Activated CD8-positive, alpha-beta T cell treated with anti-CD3 and anti-CD28 coated beads for 36 hours (primary cell): Measurements from ENCODE around the gene THOP1. TPM values are rescaled to one million over a fixed set of nuclear protein-coding genes. Genes with fewer than 3 reads are reported as not detected.

Source experiments
- ATAC-seq: fragments of 200-7000 bp; cut with Tn5 transposase; one replicate; pipeline ENCODE4 v1.10.0; 2021; ENCODE audit warnings: mild to moderate bottlenecking, moderate library complexity
- CTCF ChIA-PET: fragments of 350-600 bp; sonication (Branson Sonifier 250); formaldehyde crosslinking; loops from one replicate; lab custom pipeline; 2021; ENCODE audit warnings: antibody characterized with exemption; lab: Charles Lee
- POLR2A ChIA-PET: fragments of 350-600 bp; sonication (Branson Sonifier 250); formaldehyde crosslinking; loops from one replicate; lab custom pipeline; 2021; ENCODE audit warnings: antibody characterized with exemption; lab: Charles Lee
- DNase-seq: peaks from one replicate; pipeline ENCODE4 v3.0.0-alpha.2; 2020
- H3K27ac Mint-ChIP-seq: one replicate; pipeline ENCODE4 v1.8.0; 2021; ENCODE audit warnings: mild to moderate bottlenecking, mixed read lengths
- H3K27me3 Mint-ChIP-seq: one replicate; pipeline ENCODE4 v1.8.0; 2021; ENCODE audit warnings: mixed read lengths
- H3K36me3 Mint-ChIP-seq: one replicate; pipeline ENCODE4 v1.8.0; 2021; ENCODE audit warnings: low read depth, mixed read lengths
- H3K4me1 Mint-ChIP-seq: one replicate; pipeline ENCODE4 v1.8.0; 2021; ENCODE audit warnings: low read depth, mixed read lengths
- H3K4me3 Mint-ChIP-seq: one replicate; pipeline ENCODE4 v1.8.0; 2021; ENCODE audit warnings: mild to moderate bottlenecking, moderate library complexity, mixed read lengths
- H3K9me3 Mint-ChIP-seq: one replicate; pipeline ENCODE4 v1.8.0; 2021; ENCODE audit warnings: mixed read lengths
- intact Hi-C: fragments of 100-400 bp; cut with micrococcal nuclease; formaldehyde crosslinking; loops from one replicate; pipeline ENCODE4 v1.10.0; 2022
- total RNA-seq, 2 experiments: library from RNA; stranded (reverse); gene quantifications; one replicate each; pipeline ENCODE4 v1.2.3, GENCODE V29; 2021
- TF ChIP-seq, protein P1 (sequence below): fragments of 200-600 bp; IDR thresholded peaks from one replicate; pipeline ENCODE4 v1.8.0; 2022; ENCODE audit warnings: antibody characterized with exemption, mild to moderate bottlenecking

Gene THOP1
- total RNA-seq, 2 experiments from 2014 or later: 157 to 158 TPM

DNA sequence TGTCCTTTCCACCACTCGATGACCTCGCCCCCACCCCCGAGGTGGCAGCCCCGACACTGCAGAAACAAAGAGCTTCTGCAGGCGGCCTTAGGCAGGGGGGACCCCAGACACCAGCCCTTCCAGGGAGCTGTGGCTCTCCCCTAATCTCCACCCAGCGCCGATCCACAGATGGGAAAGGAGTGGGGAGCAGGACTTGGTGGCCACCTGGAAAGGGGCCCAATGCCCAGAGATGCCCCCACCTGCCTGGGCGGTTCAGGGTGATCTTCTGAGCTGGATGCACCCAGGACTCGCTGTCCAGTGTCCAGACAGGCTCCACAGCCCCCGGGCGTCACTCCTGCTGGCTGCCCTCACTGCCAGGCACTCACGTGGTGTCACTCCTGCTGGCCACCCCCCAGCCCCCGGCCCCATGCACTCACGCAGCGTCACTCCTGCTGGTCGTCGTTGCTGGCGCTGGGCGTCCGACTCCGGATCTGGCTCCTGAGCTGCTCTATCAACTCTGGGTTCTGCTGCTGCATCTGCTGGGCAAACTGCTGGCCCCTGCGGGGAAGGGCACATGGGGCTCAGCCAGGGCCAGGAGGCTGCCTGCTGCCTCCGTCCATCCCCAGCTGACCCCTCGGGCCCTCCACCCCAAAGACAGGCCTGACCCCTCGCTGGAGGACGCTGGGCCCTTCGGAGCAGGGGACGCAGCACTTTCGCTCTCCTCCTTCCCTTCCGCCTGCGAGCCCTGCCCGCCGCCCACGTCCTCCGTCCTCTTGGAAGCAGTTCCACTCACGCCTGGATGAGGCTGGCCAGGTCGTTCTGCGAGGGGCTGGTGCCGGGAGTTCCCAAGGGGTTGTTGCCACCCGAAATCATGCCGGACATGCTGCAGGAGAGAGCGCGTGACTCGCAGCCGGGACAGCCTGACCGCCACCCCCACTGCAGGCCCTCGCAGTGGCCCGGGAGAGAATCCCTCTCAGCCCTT, 28.1 kb upstream of the THOP1 start:
- Mint-ChIP-seq H3K9me3 (no peaks in the 10 kb centered on the region), H3K4me1 (peaks cover 13% of the 10 kb centered on the region), H3K27me3 (no peaks in the 10 kb centered on the region), H3K4me3 (no peak overlapping the region), H3K36me3 (peaks cover 22% of the 10 kb centered on the region), H3K27ac (no peak overlapping the region)
- intact Hi-C loops: no loop called here
- ChIA-PET POLR2A (no interaction called here), CTCF (interaction anchor here (1.1 kb wide), 1 partner anchor 109 kb away, joined by 4 read pairs; no protein-coding TSS in a partner anchor)
- DNase-seq: no peak
- TF ChIP-seq, protein P1, sequence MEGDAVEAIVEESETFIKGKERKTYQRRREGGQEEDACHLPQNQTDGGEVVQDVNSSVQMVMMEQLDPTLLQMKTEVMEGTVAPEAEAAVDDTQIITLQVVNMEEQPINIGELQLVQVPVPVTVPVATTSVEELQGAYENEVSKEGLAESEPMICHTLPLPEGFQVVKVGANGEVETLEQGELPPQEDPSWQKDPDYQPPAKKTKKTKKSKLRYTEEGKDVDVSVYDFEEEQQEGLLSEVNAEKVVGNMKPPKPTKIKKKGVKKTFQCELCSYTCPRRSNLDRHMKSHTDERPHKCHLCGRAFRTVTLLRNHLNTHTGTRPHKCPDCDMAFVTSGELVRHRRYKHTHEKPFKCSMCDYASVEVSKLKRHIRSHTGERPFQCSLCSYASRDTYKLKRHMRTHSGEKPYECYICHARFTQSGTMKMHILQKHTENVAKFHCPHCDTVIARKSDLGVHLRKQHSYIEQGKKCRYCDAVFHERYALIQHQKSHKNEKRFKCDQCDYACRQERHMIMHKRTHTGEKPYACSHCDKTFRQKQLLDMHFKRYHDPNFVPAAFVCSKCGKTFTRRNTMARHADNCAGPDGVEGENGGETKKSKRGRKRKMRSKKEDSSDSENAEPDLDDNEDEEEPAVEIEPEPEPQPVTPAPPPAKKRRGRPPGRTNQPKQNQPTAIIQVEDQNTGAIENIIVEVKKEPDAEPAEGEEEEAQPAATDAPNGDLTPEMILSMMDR: no peak
- no peak for ATAC-seq

DNA sequence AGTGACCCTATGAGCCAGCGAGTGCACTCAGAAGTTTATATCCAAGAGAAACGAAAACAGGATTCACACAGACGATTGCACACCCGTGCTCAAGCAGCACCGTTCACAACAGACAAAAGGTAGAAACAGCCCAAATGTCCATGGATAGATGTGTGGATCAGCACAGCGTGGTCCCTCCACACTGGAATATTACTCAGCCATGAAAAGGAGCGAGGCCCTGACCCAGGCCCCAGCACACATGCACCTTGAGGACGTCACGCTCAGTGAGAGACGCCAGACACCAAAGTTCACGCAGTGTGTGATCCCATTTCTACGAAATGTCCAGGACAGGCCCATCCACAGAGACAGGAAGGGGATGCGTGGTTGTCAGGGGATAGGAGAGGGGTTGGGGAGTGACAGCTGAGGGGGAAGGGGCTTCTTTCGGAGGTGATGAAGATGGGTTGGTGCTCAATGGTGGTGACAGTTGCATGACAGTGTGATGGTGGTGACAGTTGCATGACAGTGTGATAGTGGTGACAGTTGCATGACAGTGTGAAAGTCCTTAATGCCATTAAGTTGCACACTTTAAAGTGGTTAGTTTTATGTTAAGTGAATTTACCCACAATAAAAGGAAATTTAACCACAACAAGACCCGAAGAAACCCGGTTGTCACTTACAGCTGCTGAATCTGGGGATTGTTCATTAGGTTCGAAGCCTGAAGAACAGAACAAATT, 26.5 kb upstream of the THOP1 start:
- Mint-ChIP-seq H3K27ac (no peak overlapping the region), H3K4me1 (peaks cover 2% of the 10 kb centered on the region), H3K27me3 (no peaks in the 10 kb centered on the region), H3K36me3 (peaks cover 26% of the 10 kb centered on the region), H3K9me3 (no peaks in the 10 kb centered on the region), H3K4me3 (no peak overlapping the region)
- CTCF ChIA-PET: interaction anchor here (1.0 to 3.4 kb wide), 2 partner anchors 9 to 110 kb away, joined by 5 to 10 read pairs; no protein-coding TSS in a partner anchor
- intact Hi-C loops: no loop called here
- ATAC-seq: peak; percentile 34
- DNase-seq: no peak
- POLR2A ChIA-PET: interaction anchor here (0.7 to 0.9 kb wide), 2 partner anchors 24 to 68 kb away, joined by 3 read pairs; partner anchors contain the start of gene SGTA
- TF ChIP-seq, protein P1: no peak

DNA sequence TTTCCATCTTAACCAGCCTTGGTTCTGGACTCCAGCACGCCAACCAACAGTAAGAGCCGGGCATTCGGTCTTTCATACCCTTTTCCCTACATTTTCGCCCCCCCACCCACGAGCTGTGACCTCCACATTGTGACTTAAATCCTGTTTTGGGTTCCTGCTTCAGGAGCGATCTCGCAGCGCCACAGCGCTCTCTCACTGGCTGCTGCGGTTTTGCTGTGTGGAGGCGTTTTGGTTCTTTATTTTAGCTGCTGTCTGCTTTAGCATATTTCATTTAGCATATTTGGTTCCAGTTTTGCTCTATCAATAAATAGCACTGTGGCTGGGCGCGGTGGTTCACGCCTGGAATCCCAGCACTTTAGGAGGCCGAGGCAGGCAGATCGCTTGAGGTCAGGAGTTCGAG, 25.9 kb upstream of the THOP1 start:
- Mint-ChIP-seq H3K27ac (no peak overlapping the region), H3K36me3 (peaks cover 26% of the 10 kb centered on the region), H3K9me3 (no peaks in the 10 kb centered on the region), H3K4me3 (no peak overlapping the region), H3K27me3 (no peaks in the 10 kb centered on the region), H3K4me1 (no peaks in the 10 kb centered on the region)
- ChIA-PET POLR2A (interaction anchor here (0.9 kb wide), 1 partner anchor 24 kb away, joined by 3 read pairs; the partner anchor contains the start of gene SGTA), CTCF (interaction anchor here (1.0 to 3.4 kb wide), 2 partner anchors 10 to 111 kb away, joined by 5 to 10 read pairs; no protein-coding TSS in a partner anchor)
- TF ChIP-seq, protein P1: no peak
- intact Hi-C loops: no loop called here
- ATAC-seq (no peak), DNase-seq (peak; percentile 23)

DNA sequence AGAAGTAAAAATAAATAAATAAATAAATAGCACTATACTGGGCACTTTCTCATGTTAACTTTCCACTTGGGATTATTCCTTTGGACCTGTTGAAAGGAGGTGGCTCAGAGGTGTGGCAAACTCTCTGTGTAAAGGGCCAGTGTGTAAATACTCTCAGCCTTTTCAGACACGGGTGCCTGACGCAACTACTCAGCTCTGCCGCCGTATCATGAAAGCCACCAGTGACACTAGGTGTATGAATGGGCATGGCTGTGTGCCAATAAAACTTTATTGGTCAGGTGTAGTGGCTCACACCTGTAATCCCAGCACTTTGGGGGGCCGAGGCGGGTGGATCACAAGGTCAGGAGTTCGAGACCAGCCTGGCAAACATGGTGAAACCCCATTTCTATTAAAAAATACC, 25.3 kb upstream of the THOP1 start:
- peaks cover 26% of the 10 kb centered on the region for H3K36me3 Mint-ChIP-seq
- TF ChIP-seq, protein P1: no peak
- no peak overlapping the region for H3K4me3 Mint-ChIP-seq
- ChIA-PET POLR2A (interaction anchor here (0.9 kb wide), 1 partner anchor 23 kb away, joined by 3 read pairs; the partner anchor contains the start of gene SGTA), CTCF (interaction anchor here (1.0 to 3.4 kb wide), 3 partner anchors 11 to 111 kb away, joined by 4 to 10 read pairs (median 5); no protein-coding TSS in a partner anchor)
- no peak for ATAC-seq
- no peak for DNase-seq
- H3K27me3 Mint-ChIP-seq: no peaks in the 10 kb centered on the region
- no peaks in the 10 kb centered on the region for H3K9me3 Mint-ChIP-seq
- H3K4me1 Mint-ChIP-seq: no peaks in the 10 kb centered on the region
- no peak overlapping the region for H3K27ac Mint-ChIP-seq
- intact Hi-C loops: no loop called here
